DMS153 treated with DMSO at 0.1 percent for 48 hours (cell line): ENCODE results near the gene MLH1.
"Not testable (repeated sequence)": the region's sequence is repeated elsewhere in the genome, so short reads cannot be mapped to it uniquely, and the experiment has no call there.

Experiments
- DNase-seq: peaks from one replicate; lab custom pipeline; 2025; ENCODE audit not compliant: unreplicated experiment; lab: John Stamatoyannopoulos, UW

MLH1 gene

GRCh38 chr3:37032961-37033360 lies 39.6 kb downstream of the MLH1 start:
- no peak for DNase-seq

- no peak for DNase-seq
Measured at GRCh38 chr3:37037352-37037751, 44.0 kb downstream of the MLH1 start.

- DNase-seq = no peak
Measured at GRCh38 chr3:37039161-37039846, 46.0 kb downstream of the MLH1 start.

DNA sequence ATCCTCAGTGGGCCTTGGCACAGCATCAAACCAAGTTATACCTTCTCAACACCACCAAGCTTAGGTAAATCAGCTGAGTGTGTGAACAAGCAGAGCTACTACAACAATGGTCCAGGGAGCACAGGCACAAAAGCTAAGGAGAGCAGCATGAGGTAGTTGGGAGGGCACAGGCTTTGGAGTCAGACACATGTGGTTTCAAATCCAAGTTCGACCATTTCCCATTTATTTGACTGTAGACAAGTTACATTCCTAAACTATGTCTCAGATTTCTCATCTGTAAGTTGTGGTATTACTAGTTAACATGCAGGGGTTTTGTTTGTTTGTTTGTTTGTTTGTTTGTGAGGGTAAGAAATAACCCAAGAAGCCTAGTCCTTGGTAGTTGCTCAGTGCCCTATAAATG lies 46.9 kb downstream of the MLH1 start:
- DNase-seq = no peak

DNA sequence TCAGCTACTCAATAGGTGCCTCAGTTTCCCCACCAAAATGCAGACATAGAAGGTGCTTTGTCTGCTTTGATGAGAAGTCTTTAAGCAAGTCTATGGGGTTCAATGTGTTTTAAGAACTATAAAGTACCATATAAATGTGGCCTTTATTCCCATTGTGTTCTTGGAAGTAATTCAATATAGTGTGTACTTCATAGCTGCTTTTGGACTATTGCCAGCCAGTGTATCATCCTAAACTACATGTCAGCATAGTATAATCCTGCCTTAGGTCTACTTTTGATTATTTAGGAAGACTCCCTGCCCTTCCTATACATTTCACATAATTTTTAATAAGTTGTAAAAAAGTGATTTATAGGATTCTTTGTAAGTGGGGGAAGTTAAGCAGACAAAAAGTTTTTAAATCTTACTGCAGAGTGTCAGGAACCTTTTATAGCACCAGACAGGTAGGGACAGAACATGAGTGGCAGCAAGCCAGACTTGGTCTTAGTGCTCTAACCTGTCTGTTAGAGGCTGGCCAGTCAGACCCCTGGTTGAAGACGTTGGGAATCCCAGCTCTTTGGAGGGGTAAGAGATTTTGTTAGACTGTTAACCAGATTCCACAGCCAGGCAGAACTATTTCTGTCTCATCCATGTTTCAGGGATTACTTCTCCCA lies 48.4 kb downstream of the MLH1 start:
- DNase-seq = no peak

DNA sequence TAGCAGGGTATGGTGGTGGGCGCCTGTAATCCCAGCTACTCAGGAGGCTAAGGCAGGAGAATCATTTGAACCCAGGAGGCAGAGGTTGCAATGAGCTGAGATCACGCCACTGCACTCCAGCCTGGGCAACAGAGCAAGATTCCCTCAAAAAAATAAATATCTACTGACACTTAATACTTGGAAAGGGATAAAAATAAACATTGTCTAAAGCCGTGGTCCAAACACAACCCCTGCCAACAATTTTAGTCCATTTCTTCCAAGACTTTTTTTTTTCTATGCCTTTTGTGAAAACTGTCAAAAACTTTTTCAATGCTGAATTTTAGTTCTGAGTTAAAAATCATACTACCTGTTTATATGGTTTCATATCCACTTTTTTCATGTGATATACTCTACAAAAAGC lies 49.4 kb downstream of the MLH1 start:
- not testable (repeated sequence) for DNase-seq

GRCh38 chr3:37050282-37050681 lies 57.0 kb downstream of the MLH1 start:
- DNase-seq = no peak

DNA sequence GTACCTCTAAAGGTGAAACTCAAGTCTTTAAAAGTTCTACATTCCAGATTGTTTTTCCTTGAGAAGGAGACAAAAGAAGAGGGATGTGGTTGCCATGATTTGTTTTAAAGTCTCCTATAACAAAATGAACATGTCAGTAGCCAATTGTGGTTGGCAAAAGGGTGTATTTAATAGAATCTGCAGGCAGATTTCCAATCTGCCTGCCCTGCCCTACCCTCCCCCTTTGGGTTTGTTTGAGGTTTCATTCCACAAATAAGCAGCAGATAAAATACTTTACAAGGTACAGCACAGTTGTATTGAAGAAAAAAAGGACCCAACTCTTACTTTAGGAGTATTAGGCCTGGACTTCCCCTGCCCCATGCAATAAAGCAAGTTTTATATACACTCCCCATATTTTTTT lies 59.5 kb downstream of the MLH1 start:
- no peak for DNase-seq

GRCh38 chr3:37053337-37053736 lies 60.0 kb downstream of the MLH1 start:
- DNase-seq = no peak

GRCh38 chr3:37053753-37054152 lies 60.4 kb downstream of the MLH1 start:
- no peak for DNase-seq

GRCh38 chr3:37054370-37054769 lies 61.1 kb downstream of the MLH1 start:
- no peak for DNase-seq

DNA sequence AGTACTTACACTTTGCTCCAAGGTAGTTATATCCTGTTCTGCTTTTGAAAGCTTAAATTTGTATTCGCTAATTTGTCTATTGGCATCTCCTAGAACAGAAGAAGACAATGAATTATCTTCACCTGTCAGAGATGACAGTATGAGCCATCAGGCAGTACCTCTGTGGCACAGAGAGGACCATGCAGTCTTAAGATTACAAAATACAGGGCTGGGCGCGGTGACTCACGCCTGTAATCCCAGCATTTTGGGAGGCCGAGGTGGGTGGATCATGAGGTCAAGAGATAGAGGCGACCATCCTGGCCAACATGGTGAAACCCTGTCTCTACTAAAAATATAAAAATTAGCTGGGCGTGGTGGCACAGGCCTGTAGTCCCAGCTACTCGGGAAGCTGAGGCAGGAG lies 61.8 kb downstream of the MLH1 start:
- not testable (repeated sequence) for DNase-seq

DNA sequence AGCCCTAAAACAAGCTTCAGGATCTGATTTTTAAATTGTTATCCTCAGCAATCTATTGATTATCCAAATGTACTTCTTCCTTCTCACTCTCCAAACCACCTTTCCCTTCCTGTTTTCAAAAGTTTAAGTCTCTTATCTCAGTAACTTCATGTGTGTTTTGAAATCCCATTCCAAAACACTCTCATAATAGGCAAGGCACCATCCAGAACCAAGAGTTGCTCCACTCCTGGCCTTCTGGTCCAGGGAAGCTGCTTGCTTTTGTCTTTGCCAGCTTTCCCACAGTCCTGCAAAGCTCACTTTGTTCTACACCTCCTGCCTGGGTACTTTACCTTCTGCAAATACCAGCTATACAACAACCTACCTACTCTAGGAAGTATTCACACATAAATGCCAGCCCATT lies 63.5 kb downstream of the MLH1 start:
- no peak for DNase-seq

DNA sequence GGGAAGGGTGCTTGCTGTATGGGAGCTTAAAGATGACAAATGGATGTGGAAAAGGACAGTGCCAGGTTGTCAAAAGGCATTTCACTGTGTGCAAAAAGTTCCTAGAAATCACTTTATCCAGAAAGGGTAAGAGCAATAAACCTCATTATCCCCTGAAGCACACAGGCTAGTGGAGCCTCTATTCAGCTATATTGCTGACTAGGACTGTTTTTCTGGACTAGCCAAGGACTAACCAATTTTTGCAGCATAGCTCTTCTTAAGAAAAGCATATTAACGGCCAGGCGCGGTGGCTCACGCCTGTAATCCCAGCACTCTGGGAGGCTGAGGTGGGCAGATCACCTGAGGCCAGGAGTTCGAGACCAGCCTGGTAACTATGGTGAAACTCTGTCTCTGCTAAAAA lies 64.8 kb downstream of the MLH1 start:
- no peak for DNase-seq

DNA sequence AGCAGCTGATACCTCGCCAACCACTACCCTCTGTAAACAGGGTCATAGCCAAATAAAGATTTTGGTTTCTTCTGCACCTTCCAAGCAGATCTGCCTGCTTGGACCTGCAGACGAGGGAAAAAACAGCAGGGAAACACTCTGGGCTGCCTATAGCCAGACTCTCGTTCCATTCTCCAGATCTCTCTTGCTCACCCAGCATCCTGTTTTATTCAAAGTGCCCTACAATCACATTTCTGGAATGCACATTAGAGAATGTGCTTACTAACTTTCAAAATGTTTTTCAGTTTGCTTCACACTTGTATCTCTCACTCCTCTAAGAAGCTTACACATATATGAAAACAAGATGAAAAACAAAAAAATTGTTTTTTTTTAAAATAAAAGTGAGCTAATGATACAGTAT lies 71.4 kb downstream of the MLH1 start:
- no peak for DNase-seq

DNA sequence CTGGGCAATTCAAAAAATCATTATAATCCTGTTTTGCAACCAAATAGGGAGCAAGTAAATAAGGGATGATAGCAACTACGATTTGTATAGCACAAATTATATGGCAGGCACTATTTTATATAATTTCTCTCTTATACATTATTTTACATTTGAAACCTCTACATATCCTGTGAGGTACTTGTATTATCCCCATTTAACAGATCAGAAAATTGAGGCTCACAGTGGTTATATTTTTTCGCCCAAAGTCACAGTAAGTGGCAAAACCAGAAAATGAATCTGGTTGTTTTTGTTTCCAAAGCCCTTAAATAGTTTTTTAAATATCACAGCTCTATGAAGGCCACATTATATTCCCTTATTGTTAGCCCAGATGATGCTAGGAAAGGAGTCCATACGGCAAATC lies 74.3 kb downstream of the MLH1 start:
- no peak for DNase-seq

- DNase-seq = no peak
Measured at GRCh38 chr3:37068031-37068430, 74.7 kb downstream of the MLH1 start.

DNA sequence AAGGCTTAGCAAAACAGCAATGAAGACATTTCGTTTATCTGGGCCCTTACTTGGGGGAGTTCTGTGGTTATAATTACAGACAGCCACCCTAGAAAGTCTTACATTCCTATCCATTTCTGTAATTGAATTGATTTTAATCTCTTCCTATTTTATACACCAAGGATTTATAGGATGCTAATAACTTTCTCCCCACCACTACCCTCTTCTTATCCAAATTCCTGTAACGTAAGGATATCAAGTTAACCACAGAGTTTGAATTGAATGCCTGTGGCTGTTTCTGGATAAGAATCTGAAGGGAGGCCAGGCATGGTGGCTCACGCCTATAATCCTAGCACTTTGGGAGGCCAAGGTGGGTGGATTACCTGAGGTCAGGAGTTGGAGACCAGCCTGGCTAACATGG lies 78.6 kb downstream of the MLH1 start:
- no peak for DNase-seq

- DNase-seq = no peak
Measured at GRCh38 chr3:37072892-37073291, 79.6 kb downstream of the MLH1 start.

- DNase-seq = no peak
Measured at GRCh38 chr3:37074178-37074577, 80.9 kb downstream of the MLH1 start.

- no peak for DNase-seq
Measured at GRCh38 chr3:37075955-37076354, 82.6 kb downstream of the MLH1 start.

DNA sequence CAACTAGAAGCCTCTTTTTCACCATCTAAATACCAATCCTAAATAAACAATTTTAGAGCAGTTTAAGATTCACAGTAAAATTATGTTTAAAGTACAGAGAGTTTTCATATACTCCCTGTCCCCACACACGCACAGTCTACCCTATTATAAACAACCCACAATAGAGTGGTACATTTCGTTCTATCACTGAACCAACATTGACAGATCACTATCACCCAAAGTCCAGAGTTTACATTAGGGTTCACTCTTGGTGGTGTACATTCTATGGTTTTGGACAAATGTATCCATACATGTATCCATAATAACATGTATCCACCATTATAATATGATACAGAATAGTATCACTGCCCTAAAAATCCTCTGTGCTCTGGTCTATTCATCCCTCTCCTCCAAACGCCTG lies 89.0 kb downstream of the MLH1 start:
- no peak for DNase-seq

DNA sequence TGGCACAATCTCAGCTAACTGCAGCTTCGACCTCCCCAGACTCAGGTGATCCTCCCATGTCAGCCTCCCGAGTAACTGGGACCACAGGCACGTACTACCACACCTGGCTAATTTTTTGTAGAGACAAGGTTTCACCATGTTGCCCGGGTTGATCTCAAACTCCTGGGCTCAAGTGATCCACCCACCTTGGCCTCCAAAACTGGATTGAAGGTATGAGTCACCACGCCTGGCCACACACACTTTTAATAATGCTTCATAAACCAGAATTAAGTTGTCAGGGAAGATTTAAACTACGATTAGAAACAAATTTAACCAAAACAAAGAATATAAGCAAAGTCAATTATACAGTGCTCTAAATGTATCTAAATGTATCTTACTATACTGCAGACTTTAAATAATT lies 93.6 kb downstream of the MLH1 start:
- no peak for DNase-seq
